Measurements from ENCODE around the gene SCAP.

DNA sequence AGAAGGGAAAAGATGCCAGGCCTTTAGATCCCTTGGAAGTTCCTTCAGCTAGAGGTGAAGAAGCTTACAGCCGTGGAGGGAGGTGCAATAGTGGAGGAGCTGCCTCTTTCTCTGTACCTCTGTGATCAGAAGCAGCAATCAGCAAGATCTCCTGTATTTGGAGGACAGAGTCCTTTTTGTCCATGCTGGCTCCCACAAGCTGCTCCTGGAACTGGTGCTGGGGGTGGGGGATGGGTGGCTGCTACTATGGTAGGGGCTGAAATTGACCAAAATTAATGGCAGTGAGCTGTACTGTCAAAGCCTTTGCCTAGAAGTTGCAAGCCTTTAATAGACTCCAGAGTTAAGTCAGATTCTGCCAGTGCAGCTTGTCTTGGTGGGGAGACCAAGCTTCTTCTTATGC is 76.7 kb downstream of the SCAP start:
- TF ChIP-seq, protein P1, sequence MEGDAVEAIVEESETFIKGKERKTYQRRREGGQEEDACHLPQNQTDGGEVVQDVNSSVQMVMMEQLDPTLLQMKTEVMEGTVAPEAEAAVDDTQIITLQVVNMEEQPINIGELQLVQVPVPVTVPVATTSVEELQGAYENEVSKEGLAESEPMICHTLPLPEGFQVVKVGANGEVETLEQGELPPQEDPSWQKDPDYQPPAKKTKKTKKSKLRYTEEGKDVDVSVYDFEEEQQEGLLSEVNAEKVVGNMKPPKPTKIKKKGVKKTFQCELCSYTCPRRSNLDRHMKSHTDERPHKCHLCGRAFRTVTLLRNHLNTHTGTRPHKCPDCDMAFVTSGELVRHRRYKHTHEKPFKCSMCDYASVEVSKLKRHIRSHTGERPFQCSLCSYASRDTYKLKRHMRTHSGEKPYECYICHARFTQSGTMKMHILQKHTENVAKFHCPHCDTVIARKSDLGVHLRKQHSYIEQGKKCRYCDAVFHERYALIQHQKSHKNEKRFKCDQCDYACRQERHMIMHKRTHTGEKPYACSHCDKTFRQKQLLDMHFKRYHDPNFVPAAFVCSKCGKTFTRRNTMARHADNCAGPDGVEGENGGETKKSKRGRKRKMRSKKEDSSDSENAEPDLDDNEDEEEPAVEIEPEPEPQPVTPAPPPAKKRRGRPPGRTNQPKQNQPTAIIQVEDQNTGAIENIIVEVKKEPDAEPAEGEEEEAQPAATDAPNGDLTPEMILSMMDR (conservative IDR thresholded peaks at IDR 0.05 in 1 of 2, IDR thresholded peaks at IDR 0.05 in 1 of 2; ENCODE audit: low read depth in 1 of 2, low read length in 2 of 2), result no peak
- TF ChIP-seq EZH2 (IDR thresholded peaks at IDR 0.05; ENCODE audit: low read length, missing control alignments), result no peak
